ENCODE measurements around the gene SYPL1. TPM values are rescaled to one million over a fixed set of nuclear protein-coding genes. Genes with fewer than 3 reads are reported as not detected.

SYPL1 gene
- total RNA-seq, 1 experiment from 2014 or later, result 39.2 TPM

- Histone ChIP-seq H3K14ac (ENCODE audit: insufficient read depth, low read length) (no peak overlapping the region), H4K8ac (replicated peaks; ENCODE audit: insufficient read length, low read depth, low read length) (no peak overlapping the region), H4K91ac (ENCODE audit: insufficient read length, low read depth, low read length) (no peak overlapping the region), H3K23ac (ENCODE audit: insufficient read length, low read depth, low read length) (no peak overlapping the region), H3K27ac (ENCODE audit: insufficient read length, low read depth, low read length) (no peak overlapping the region), H3K9me3 (ENCODE audit: control insufficient read depth, low read depth, low read length) (no peaks in the 10 kb centered on the region), H2AFZ (ENCODE audit: low read length) (no peak overlapping the region), H2AK5ac (ENCODE audit: insufficient read length, low read length) (no peak overlapping the region), H3K4ac (ENCODE audit: low read depth, low read length) (no peak overlapping the region), H3K23me2 (ENCODE audit: insufficient read length, low read depth, low read length, poor library complexity, severe bottlenecking) (no peaks in the 10 kb centered on the region), H4K20me1 (ENCODE audit: control insufficient read depth, insufficient read depth, insufficient read length) (no peaks in the 10 kb centered on the region), H2BK120ac (ENCODE audit: low read depth, low read length, poor library complexity, severe bottlenecking) (no peak overlapping the region), H3T11ph (ENCODE audit: low read length) (no peak overlapping the region), H4K5ac (ENCODE audit: insufficient read length, low read depth, low read length) (no peak overlapping the region), H3K56ac (ENCODE audit: insufficient read length, low read depth, low read length) (no peak overlapping the region), H3K27me3 (ENCODE audit: insufficient read depth, low read length) (no peaks in the 10 kb centered on the region), H3K79me2 (ENCODE audit: insufficient read depth, low read length) (no peaks in the 10 kb centered on the region), H3K9ac (ENCODE audit: extremely low read depth, insufficient read length, low read length) (no peak overlapping the region), H3K18ac (ENCODE audit: insufficient read length, low read depth, low read length) (no peak overlapping the region), H2BK15ac (ENCODE audit: low read depth, low read length) (no peak overlapping the region), H3K4me1 (ENCODE audit: insufficient read depth, low read length) (peaks cover 2% of the 10 kb centered on the region; the same call in 1 of the 2 replicates), H2BK12ac (ENCODE audit: insufficient read length, low read depth, low read length) (no peak overlapping the region), H2BK20ac (ENCODE audit: low read depth, low read length, poor library complexity, severe bottlenecking) (no peak overlapping the region), H3K4me2 (ENCODE audit: insufficient read depth, insufficient read length, low read length) (no peak overlapping the region), H2BK5ac (ENCODE audit: insufficient read length, low read length) (no peak overlapping the region), H3K79me1 (ENCODE audit: insufficient read depth, low read depth, low read length, poor library complexity, severe bottlenecking) (no peaks in the 10 kb centered on the region)
- Mint-ChIP-seq H3K36me3 (ENCODE audit: insufficient read depth in 1 of 3, low read depth in 3 of 3) (peaks cover 0 to 4% (median 0%) of the 10 kb centered on the region in 3 experiments; a peak in 2 of 7 replicates), H3K27ac (no peak overlapping the region), H3K9me3 (peaks cover 0 to 1% of the 10 kb centered on the region in 2 experiments; a peak in 1 of 5 replicates), H3K27me3 (ENCODE audit: low read depth) (no peaks in the 10 kb centered on the region; the same call in none of the 2 replicates), H3K4me3 (no peak overlapping the region), H3K4me1 (peaks cover 3 to 4% of the 10 kb centered on the region in 2 experiments)
- no peak for TF ChIP-seq CTCF (conservative IDR thresholded peaks at IDR 0.05)
- DNase-seq, result no peak
- WGBS (ENCODE audit: extremely low coverage, insufficient read length, low lambda C conversion rate), result no CpG with 5 or more reads among the region's 6 CpGs
These were observed 40.2 kb upstream of the SYPL1 start for GRCh38 chr7:106152313-106152665.

Data from H9 (cell line).